ENCODE measurements around the gene ZNF816.
"Not testable (repeated sequence)": the region's sequence is repeated elsewhere in the genome, so short reads cannot be mapped to it uniquely, and the experiment has no call there.

The ZNF816 gene

DNA sequence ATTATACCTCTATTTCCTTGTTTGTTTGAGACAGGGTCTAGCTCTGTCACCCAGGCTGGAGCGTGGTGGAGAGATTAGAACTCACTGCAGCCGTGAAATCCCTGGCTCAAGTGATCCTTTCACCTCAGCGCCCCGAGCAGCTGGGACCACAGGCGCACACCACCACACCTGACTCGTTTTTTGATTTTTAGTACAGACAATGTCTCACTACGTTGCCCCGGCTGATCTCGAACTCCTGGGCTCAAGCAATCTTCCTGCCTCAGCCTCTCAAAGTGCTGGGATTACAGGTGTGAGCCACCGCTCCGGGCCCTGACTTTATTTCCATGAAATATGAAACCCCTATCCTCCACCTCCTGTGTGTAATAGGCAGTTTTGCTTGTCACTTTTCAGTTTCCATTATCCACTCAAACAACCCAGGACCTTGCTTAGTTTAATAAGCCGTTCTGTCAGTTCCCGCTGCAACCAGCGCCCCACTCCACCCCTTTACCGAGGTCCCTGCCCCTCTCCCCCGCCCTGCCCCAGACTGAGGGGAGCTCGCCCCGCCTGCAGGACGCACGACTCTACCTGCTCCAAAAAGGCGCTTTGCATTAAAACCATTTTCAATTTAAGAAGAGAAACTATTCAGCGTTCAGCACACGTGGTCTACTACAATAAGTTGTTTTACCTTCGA is 16.9 kb downstream of the ZNF816 start:
- H3K36me3 ChIP-seq (ENCODE audit: low read depth), result peaks cover 5% of the 10 kb centered on the region
- H3K4me1 ChIP-seq (ENCODE audit: insufficient read depth, poor library complexity, severe bottlenecking), result peaks cover 26% of the 10 kb centered on the region
- H3K27me3 ChIP-seq (ENCODE audit: insufficient read depth, poor library complexity, severe bottlenecking), result no peaks in the 10 kb centered on the region
- TF ChIP-seq, protein P1, sequence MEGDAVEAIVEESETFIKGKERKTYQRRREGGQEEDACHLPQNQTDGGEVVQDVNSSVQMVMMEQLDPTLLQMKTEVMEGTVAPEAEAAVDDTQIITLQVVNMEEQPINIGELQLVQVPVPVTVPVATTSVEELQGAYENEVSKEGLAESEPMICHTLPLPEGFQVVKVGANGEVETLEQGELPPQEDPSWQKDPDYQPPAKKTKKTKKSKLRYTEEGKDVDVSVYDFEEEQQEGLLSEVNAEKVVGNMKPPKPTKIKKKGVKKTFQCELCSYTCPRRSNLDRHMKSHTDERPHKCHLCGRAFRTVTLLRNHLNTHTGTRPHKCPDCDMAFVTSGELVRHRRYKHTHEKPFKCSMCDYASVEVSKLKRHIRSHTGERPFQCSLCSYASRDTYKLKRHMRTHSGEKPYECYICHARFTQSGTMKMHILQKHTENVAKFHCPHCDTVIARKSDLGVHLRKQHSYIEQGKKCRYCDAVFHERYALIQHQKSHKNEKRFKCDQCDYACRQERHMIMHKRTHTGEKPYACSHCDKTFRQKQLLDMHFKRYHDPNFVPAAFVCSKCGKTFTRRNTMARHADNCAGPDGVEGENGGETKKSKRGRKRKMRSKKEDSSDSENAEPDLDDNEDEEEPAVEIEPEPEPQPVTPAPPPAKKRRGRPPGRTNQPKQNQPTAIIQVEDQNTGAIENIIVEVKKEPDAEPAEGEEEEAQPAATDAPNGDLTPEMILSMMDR (IDR thresholded peaks at IDR 0.05; ENCODE audit: poor library complexity, severe bottlenecking), result no peak
- DNase-seq (ENCODE audit: low spot score) (no peak), ATAC-seq (ENCODE audit: low read depth) (no peak)
- H3K27ac ChIP-seq (ENCODE audit: poor library complexity, severe bottlenecking), result peak overlapping the region; percentile 75
- peaks cover 18% of the 10 kb centered on the region for H3K9me3 ChIP-seq (ENCODE audit: severe bottlenecking)
- H3K4me3 ChIP-seq (ENCODE audit: severe bottlenecking), result no peak overlapping the region

DNA sequence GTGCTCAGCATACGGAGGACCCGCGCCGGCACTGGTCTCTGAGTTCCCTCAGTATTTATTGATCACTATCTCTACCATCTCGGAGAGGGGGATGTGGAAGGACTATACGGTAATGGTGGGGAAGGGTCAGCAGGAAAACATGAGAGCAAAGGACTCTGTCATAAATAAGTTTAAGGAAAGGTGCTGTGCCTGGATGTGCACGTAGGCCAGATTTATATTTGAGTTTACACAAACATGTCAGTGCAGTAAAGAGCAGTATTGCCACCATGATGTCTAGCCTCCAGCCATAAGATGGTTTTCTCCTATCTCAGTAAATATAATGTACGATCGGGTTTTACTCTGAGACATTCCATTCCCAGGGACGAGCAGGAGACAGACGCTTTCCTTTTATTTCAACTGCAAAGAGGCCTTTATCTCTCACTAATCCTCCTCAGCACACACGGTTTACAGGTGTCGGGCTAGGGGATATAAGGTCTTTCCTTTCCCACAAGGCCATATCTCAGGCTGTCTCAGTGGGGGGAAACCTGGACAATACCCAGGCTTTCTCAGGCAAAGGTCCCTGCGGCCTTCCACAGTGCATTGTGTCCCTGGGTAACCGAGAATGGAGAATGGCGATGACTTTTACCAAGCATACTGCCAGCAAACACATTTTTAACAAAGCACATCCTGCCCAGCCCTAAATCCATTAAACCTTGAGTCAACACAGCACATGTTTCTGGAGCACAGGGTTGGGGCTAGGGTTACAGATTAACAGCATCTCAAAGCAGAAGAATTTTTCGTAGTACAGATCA is 17.8 kb downstream of the ZNF816 start:
- not testable (repeated sequence) for H3K27me3 ChIP-seq (ENCODE audit: insufficient read depth, poor library complexity, severe bottlenecking); H3K4me3 ChIP-seq (ENCODE audit: severe bottlenecking); H3K36me3 ChIP-seq (ENCODE audit: low read depth); DNase-seq (ENCODE audit: low spot score); ATAC-seq (ENCODE audit: low read depth)
- Histone ChIP-seq H3K4me1 (ENCODE audit: insufficient read depth, poor library complexity, severe bottlenecking) (peaks cover 26% of the 10 kb centered on the region), H3K27ac (ENCODE audit: poor library complexity, severe bottlenecking) (peak overlapping the region; percentile 75), H3K9me3 (ENCODE audit: severe bottlenecking) (peaks cover 17% of the 10 kb centered on the region)

DNA sequence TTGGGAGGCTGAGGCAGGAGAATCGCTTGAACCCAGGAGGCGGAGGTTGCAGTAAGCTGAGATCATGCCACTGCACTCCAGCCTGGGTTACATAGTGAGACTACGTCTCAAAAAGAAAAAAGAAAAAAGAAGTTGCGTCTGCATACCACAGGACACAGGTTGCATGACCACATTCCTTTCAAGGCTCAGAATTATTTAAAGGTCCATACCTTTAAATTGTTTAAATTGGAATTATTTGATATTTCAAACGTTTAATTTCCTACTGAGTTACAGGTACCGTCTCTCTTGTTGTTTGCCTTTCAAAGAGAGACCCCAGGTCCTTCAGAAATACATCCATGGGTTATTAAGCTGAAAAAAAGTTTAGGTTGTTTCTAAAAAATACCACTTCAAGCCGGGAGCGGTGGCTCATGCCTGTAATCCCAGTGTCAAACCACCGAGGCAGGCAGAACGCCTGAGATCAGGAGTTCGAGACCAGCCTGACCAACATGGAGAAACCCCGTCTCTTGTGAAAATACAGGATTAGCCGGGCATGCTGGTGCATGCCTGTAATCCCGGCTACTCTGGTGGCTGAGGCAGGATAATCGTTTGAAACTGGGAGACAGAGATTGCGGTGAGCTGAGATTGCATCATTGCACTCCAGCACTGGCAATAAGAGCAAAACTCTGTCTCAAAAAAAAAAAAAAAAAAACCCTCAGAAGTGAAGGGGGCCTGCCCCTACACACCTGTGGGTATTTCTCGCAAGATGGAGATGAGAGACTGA is 18.6 kb downstream of the ZNF816 start:
- ATAC-seq (ENCODE audit: low read depth), result peak; percentile 28; the same call in 1 of the 3 replicates
- TF ChIP-seq, protein P1 (IDR thresholded peaks at IDR 0.05; ENCODE audit: poor library complexity, severe bottlenecking), result no peak
- Histone ChIP-seq H3K27ac (ENCODE audit: poor library complexity, severe bottlenecking) (peak overlapping the region; percentile 75), H3K4me3 (ENCODE audit: severe bottlenecking) (no peak overlapping the region), H3K9me3 (ENCODE audit: severe bottlenecking) (peaks cover 17% of the 10 kb centered on the region), H3K36me3 (ENCODE audit: low read depth) (peaks cover 2% of the 10 kb centered on the region; the same call in 1 of the 2 replicates), H3K27me3 (ENCODE audit: insufficient read depth, poor library complexity, severe bottlenecking) (no peaks in the 10 kb centered on the region), H3K4me1 (ENCODE audit: insufficient read depth, poor library complexity, severe bottlenecking) (peaks cover 30% of the 10 kb centered on the region)
- DNase-seq (ENCODE audit: low spot score), result no peak

DNA sequence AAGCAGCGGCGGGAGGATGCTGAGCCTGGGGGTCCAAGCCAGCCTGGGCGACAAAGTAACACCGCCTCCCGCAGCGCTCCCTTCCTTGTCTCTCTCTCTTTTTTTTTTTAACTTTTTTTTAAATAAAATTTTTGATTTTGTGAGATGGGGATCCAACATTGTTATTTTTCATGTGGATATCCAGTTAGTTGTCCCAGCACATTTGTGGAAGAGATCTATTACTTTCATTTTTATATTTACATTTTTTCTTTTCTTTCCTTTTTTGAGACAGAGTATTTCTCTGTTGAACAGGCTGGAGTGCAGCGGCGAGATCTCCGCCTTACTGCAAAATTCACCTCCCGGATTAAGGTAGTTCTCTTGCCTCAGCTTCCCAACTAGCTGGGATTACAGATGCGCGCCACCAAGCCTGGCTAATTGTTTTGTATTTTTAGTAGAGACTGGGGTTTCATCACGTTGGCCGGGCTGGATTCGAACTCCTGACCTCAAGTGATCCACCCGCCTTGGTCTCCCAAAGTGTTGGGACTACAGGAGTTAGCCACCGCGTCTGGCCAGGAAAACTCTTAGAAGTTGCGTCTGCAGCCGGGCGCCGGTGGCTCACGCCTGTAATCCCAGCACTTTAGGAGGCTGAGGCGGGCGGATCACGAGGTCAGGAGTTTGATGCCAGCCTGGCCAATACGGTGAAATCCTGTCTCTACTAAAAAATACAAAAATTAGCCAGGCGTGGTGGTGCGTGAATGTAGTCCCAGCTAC is 19.4 kb downstream of the ZNF816 start:
- no peaks in the 10 kb centered on the region for H3K36me3 ChIP-seq (ENCODE audit: low read depth)
- TF ChIP-seq, protein P1 (IDR thresholded peaks at IDR 0.05; ENCODE audit: poor library complexity, severe bottlenecking), result no peak
- H3K27me3 ChIP-seq (ENCODE audit: insufficient read depth, poor library complexity, severe bottlenecking), result no peaks in the 10 kb centered on the region
- peaks cover 10% of the 10 kb centered on the region for H3K9me3 ChIP-seq (ENCODE audit: severe bottlenecking)
- H3K27ac ChIP-seq (ENCODE audit: poor library complexity, severe bottlenecking), result peak overlapping the region; percentile 75
- no peak for ATAC-seq (ENCODE audit: low read depth)
- H3K4me1 ChIP-seq (ENCODE audit: insufficient read depth, poor library complexity, severe bottlenecking), result peaks cover 33% of the 10 kb centered on the region
- peak overlapping the region; percentile 46 for H3K4me3 ChIP-seq (ENCODE audit: severe bottlenecking)
- no peak for DNase-seq (ENCODE audit: low spot score)

All from RWPE2 (cell line).